ENCODE data around the gene SIDT1. TPM values are rescaled to one million over a fixed set of nuclear protein-coding genes. Genes with fewer than 3 reads are reported as not detected.
"Not testable (repeated sequence)": the region's sequence is repeated elsewhere in the genome, so short reads cannot be mapped to it uniquely, and the experiment has no call there.

Gene SIDT1
- total RNA-seq, 2 donors from 2014 or later = 1.6 to 14.0 TPM

GRCh38 chr3:113634782-113635474, 102.6 kb downstream of the SIDT1 start:
- DNase-seq (ENCODE audit: low spot score) = no peak
- no peaks in the 10 kb centered on the region for H3K27me3 ChIP-seq (replicated peaks; ENCODE audit: insufficient read depth)
- no peak overlapping the region for H3K27ac ChIP-seq
- H3K4me1 ChIP-seq (ENCODE audit: control insufficient read depth in 1 of 2, low read depth in 2 of 2) = no peaks in the 10 kb centered on the region
- ATAC-seq (ENCODE audit: insufficient number of reproducible peaks, low FRiP score, low read depth) = no peak
- H3K9me3 ChIP-seq = no peaks in the 10 kb centered on the region
- H3K36me3 ChIP-seq = no peaks in the 10 kb centered on the region
- no peak overlapping the region for H3K4me3 ChIP-seq
- no peak for TF ChIP-seq CTCF (IDR thresholded peaks at IDR 0.05)

- not testable (repeated sequence) for H3K27ac ChIP-seq; H3K4me1 ChIP-seq (ENCODE audit: control insufficient read depth in 1 of 2, low read depth in 2 of 2); H3K9me3 ChIP-seq; H3K4me3 ChIP-seq; H3K27me3 ChIP-seq (replicated peaks; ENCODE audit: insufficient read depth); ATAC-seq (ENCODE audit: insufficient number of reproducible peaks, low FRiP score, low read depth); H3K36me3 ChIP-seq; DNase-seq (ENCODE audit: low spot score)
These were observed 103.7 kb downstream of the SIDT1 start for GRCh38 chr3:113636034-113636433.

GRCh38 chr3:113637756-113638155, 105.4 kb downstream of the SIDT1 start:
- Histone ChIP-seq H3K27me3 (replicated peaks; ENCODE audit: insufficient read depth) (no peaks in the 10 kb centered on the region), H3K9me3 (no peaks in the 10 kb centered on the region), H3K36me3 (no peaks in the 10 kb centered on the region), H3K27ac (no peak overlapping the region), H3K4me3 (no peak overlapping the region), H3K4me1 (ENCODE audit: control insufficient read depth in 1 of 2, low read depth in 2 of 2) (no peaks in the 10 kb centered on the region)
- no peak for TF ChIP-seq CTCF (IDR thresholded peaks at IDR 0.05)
- no peak for ATAC-seq (ENCODE audit: insufficient number of reproducible peaks, low FRiP score, low read depth)
- DNase-seq (ENCODE audit: low spot score) = no peak

GRCh38 chr3:113638910-113639309, 106.6 kb downstream of the SIDT1 start:
- ATAC-seq (ENCODE audit: insufficient number of reproducible peaks, low FRiP score, low read depth) = no peak
- no peaks in the 10 kb centered on the region for H3K27me3 ChIP-seq (replicated peaks; ENCODE audit: insufficient read depth)
- no peak overlapping the region for H3K4me3 ChIP-seq
- H3K27ac ChIP-seq = no peak overlapping the region
- H3K9me3 ChIP-seq = no peaks in the 10 kb centered on the region
- TF ChIP-seq CTCF (IDR thresholded peaks at IDR 0.05) = no peak
- no peaks in the 10 kb centered on the region for H3K36me3 ChIP-seq
- DNase-seq (ENCODE audit: low spot score) = no peak
- H3K4me1 ChIP-seq (ENCODE audit: control insufficient read depth in 1 of 2, low read depth in 2 of 2) = no peaks in the 10 kb centered on the region

- no peak for TF ChIP-seq CTCF (IDR thresholded peaks at IDR 0.05)
These were observed 111.2 kb downstream of the SIDT1 start for GRCh38 chr3:113643583-113643982.

GRCh38 chr3:113648524-113648923, 116.2 kb downstream of the SIDT1 start:
- TF ChIP-seq CTCF (IDR thresholded peaks at IDR 0.05) = no peak
- Histone ChIP-seq H3K27ac (no peak overlapping the region), H3K4me3 (no peak overlapping the region), H3K27me3 (replicated peaks; ENCODE audit: insufficient read depth) (no peaks in the 10 kb centered on the region), H3K4me1 (ENCODE audit: control insufficient read depth in 1 of 2, low read depth in 2 of 2) (no peaks in the 10 kb centered on the region), H3K36me3 (no peaks in the 10 kb centered on the region), H3K9me3 (peaks cover 10% of the 10 kb centered on the region)
- ATAC-seq (ENCODE audit: insufficient number of reproducible peaks, low FRiP score, low read depth) (no peak), DNase-seq (ENCODE audit: low spot score) (no peak)

More at GRCh38 chr3:113643583-113643982, 111.2 kb downstream of the SIDT1 start:
- Histone ChIP-seq H3K27ac (no peak overlapping the region), H3K9me3 (peaks cover 10% of the 10 kb centered on the region), H3K27me3 (replicated peaks; ENCODE audit: insufficient read depth) (no peaks in the 10 kb centered on the region), H3K4me3 (no peak overlapping the region), H3K36me3 (no peaks in the 10 kb centered on the region), H3K4me1 (ENCODE audit: control insufficient read depth in 1 of 2, low read depth in 2 of 2) (no peaks in the 10 kb centered on the region)
- DNase-seq (ENCODE audit: low spot score) (no peak), ATAC-seq (ENCODE audit: insufficient number of reproducible peaks, low FRiP score, low read depth) (no peak)
